Stomach (tissue), 4 donors: ENCODE measurements around the gene GLRB.
A peak's percentile ranks its signal among the peaks of the same experiment; 100 is the strongest.

Experiments
- EP300 ChIP-seq: sonication (generic); formaldehyde crosslinking; IDR thresholded peaks from one replicate; pipeline ENCODE4 v1.6.1; 2017; ENCODE audit warnings: antibody characterized with exemption
- POLR2A ChIP-seq, 4 donors: fragments of 450-650 bp; IDR thresholded peaks; one replicate each; pipeline ENCODE4 v1.6.1; 2016; ENCODE audit warnings: antibody characterized with exemption in 4 of 4, control low read depth in 2 of 4, mild to moderate bottlenecking in 1 of 4, moderate library complexity in 1 of 4
- POLR2AphosphoS5 ChIP-seq, 3 donors: sonication (generic); formaldehyde crosslinking; IDR thresholded peaks; one replicate each; pipeline ENCODE4 v1.6.1; 2016; ENCODE audit warnings: antibody characterized with exemption in 3 of 3
- TF ChIP-seq, protein P1 (sequence below), 7 experiments: fragments of 450-650 bp in 4 of 7; fragments of 200-600 bp in 3 of 7; sonication (generic) in 3 of 7; IDR thresholded peaks; one replicate each; pipeline ENCODE4 v1.5.1; 2016 to 2019; ENCODE audit warnings: antibody characterized with exemption in 7 of 7, control low read depth in 2 of 7, mild to moderate bottlenecking in 1 of 7

GRCh38 chr4:157048248-157048647 is 27.7 kb upstream of the GLRB start:
- TF ChIP-seq POLR2A (IDR thresholded peaks at IDR 0.05) (no peak), EP300 (no peak), POLR2AphosphoS5 (IDR thresholded peaks at IDR 0.05) (peak in 1 of 3 donors; percentile 51)
- TF ChIP-seq, protein P1, sequence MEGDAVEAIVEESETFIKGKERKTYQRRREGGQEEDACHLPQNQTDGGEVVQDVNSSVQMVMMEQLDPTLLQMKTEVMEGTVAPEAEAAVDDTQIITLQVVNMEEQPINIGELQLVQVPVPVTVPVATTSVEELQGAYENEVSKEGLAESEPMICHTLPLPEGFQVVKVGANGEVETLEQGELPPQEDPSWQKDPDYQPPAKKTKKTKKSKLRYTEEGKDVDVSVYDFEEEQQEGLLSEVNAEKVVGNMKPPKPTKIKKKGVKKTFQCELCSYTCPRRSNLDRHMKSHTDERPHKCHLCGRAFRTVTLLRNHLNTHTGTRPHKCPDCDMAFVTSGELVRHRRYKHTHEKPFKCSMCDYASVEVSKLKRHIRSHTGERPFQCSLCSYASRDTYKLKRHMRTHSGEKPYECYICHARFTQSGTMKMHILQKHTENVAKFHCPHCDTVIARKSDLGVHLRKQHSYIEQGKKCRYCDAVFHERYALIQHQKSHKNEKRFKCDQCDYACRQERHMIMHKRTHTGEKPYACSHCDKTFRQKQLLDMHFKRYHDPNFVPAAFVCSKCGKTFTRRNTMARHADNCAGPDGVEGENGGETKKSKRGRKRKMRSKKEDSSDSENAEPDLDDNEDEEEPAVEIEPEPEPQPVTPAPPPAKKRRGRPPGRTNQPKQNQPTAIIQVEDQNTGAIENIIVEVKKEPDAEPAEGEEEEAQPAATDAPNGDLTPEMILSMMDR (IDR thresholded peaks at IDR 0.05), result no peak
